ENCODE measurements around the gene TOP2B.
A peak's percentile ranks its signal among the peaks of the same experiment; 100 is the strongest.

The TOP2B gene

GRCh38 chr3:25610779-25611178, 53.9 kb downstream of the TOP2B start:
- DNase-seq, result no peak

GRCh38 chr3:25610167-25610566, 54.5 kb downstream of the TOP2B start:
- DNase-seq, result no peak

- peak; percentile 77 for DNase-seq
These were observed 60.5 kb downstream of the TOP2B start for GRCh38 chr3:25604107-25604805.

GRCh38 chr3:25603703-25604102, 61.0 kb downstream of the TOP2B start:
- DNase-seq, result no peak

- DNase-seq, result no peak
These were observed 67.1 kb downstream of the TOP2B start for GRCh38 chr3:25597535-25598101.

GRCh38 chr3:25594007-25594502, 70.7 kb downstream of the TOP2B start:
- peak; percentile 86 for DNase-seq

GRCh38 chr3:25593001-25593400, 71.7 kb downstream of the TOP2B start:
- no peak for DNase-seq

GRCh38 chr3:25592510-25592968, 72.2 kb downstream of the TOP2B start:
- peak; percentile 83 for DNase-seq

- DNase-seq, result no peak
These were observed 74.9 kb downstream of the TOP2B start for GRCh38 chr3:25589783-25590258.

- no peak for DNase-seq
These were observed 75.5 kb downstream of the TOP2B start for GRCh38 chr3:25589104-25589782.

- no peak for DNase-seq
These were observed 76.1 kb downstream of the TOP2B start for GRCh38 chr3:25588441-25589103.

- DNase-seq, result no peak
These were observed 76.7 kb downstream of the TOP2B start for GRCh38 chr3:25587975-25588374.

- DNase-seq, result peak; percentile 65
These were observed 77.2 kb downstream of the TOP2B start for GRCh38 chr3:25587526-25587925.

GRCh38 chr3:25587094-25587493, 77.6 kb downstream of the TOP2B start:
- DNase-seq, result peak; percentile 21

- no peak for DNase-seq
These were observed 78.2 kb downstream of the TOP2B start for GRCh38 chr3:25586553-25586952.

GRCh38 chr3:25586167-25586505, 78.6 kb downstream of the TOP2B start:
- DNase-seq, result no peak

- DNase-seq, result no peak
These were observed 79.1 kb downstream of the TOP2B start for GRCh38 chr3:25585361-25586166.

GRCh38 chr3:25584011-25584789, 80.5 kb downstream of the TOP2B start:
- no peak for DNase-seq

- DNase-seq, result no peak
These were observed 81.4 kb downstream of the TOP2B start for GRCh38 chr3:25583343-25583742.

GRCh38 chr3:25582242-25582641, 82.5 kb downstream of the TOP2B start:
- DNase-seq, result peak; percentile 96

- no peak for DNase-seq
These were observed 82.9 kb downstream of the TOP2B start for GRCh38 chr3:25581823-25582222.

- DNase-seq, result no peak
These were observed 83.4 kb downstream of the TOP2B start for GRCh38 chr3:25581335-25581734.
